Transverse colon (tissue), 4 donors: ENCODE results near the gene CDC42EP3. TPM values are rescaled to one million over a fixed set of nuclear protein-coding genes. Genes with fewer than 3 reads are reported as not detected.

Experiments used
- DNase-seq: peaks from one replicate; pipeline ENCODE4 v3.0.0-alpha.2; 2019
- H3K27ac ChIP-seq, 4 donors: fragments of 200-600 bp; sonication (generic); 2 replicates each; pipeline ENCODE4 v1.5.1; 2016 to 2018; ENCODE audit warnings: inconsistent platforms in 4 of 4
- H3K27me3 ChIP-seq: fragments of 200-600 bp; sonication (generic); 2 replicates; pipeline ENCODE4 v1.5.1; 2017; ENCODE audit warnings: inconsistent platforms
- H3K36me3 ChIP-seq, 4 donors: fragments of 200-600 bp; sonication (generic); 2 replicates each; pipeline ENCODE4 v1.5.1; 2017 to 2019; ENCODE audit warnings: inconsistent platforms in 4 of 4
- H3K4me1 ChIP-seq, 4 donors: fragments of 200-600 bp; sonication (generic); 2 replicates each; pipeline ENCODE4 v1.5.1; 2017 to 2020; ENCODE audit warnings: inconsistent platforms in 4 of 4
- H3K4me3 ChIP-seq, 4 donors: fragments of 200-600 bp; sonication (generic); 1 replicate in 1 of 4; 2 replicates in 3 of 4; pipeline versions ENCODE4 v1.5.1 to v1.6.1; 2017 to 2019; ENCODE audit warnings: inconsistent platforms in 4 of 4
- H3K9me3 ChIP-seq, 2 donors: fragments of 200-600 bp; sonication (generic); 2 replicates each; pipeline ENCODE4 v1.5.1; 2017 to 2019; ENCODE audit warnings: inconsistent platforms in 2 of 2
- CTCF ChIP-seq, 5 experiments: fragments of 200-600 bp in 3 of 5; fragments of 450-650 bp in 2 of 5; sonication (generic) in 3 of 5; IDR thresholded peaks; 1 replicate in 2 of 5; 2 replicates in 3 of 5; pipeline ENCODE4 v1.5.1; 2016 to 2017; ENCODE audit warnings: antibody characterized with exemption in 5 of 5, inconsistent platforms in 3 of 5, mild to moderate bottlenecking in 2 of 5, moderate library complexity in 1 of 5
- EP300 ChIP-seq: sonication (generic); formaldehyde crosslinking; IDR thresholded peaks from one replicate; pipeline ENCODE4 v1.6.1; 2017; ENCODE audit warnings: antibody characterized with exemption, low read depth
- POLR2A ChIP-seq: fragments of 450-650 bp; IDR thresholded peaks from one replicate; pipeline ENCODE4 v1.6.1; 2016; ENCODE audit warnings: antibody characterized with exemption, mild to moderate bottlenecking, moderate library complexity
- POLR2AphosphoS5 ChIP-seq, 3 donors: sonication (generic); formaldehyde crosslinking; IDR thresholded peaks; one replicate each; pipeline ENCODE4 v1.6.1; 2016; ENCODE audit warnings: antibody characterized with exemption in 3 of 3
- WGBS, 2 donors: methylation state at CpG; one replicate each; pipeline ENCODE4 v1.1.5; 2018; ENCODE audit warnings: low coverage in 1 of 2; 5-methylcytosine and 5-hydroxymethylcytosine counted together
- in situ Hi-C, 4 donors: fragments of 200-750 bp; cut with MboI; loops; one replicate each; pipeline versions ENCODE4 v1.15.0 to v1.15.1; 2017; ENCODE audit warnings: low sequenced_read_pairs in 3 of 4, low pct_ligation_motif_present in 1 of 4, low pct_unique_long_range_greater_than_20kb in 1 of 4
- intact Hi-C: fragments of 100-400 bp; cut with DNase I; formaldehyde crosslinking; loops from one replicate; pipeline ENCODE4 v1.15.1; 2023; ENCODE audit warnings: low total_unique reads
- total RNA-seq, 4 donors: library from RNA; depleted of rRNA; stranded (reverse); fragments of >200 nt; gene quantifications; one replicate each; pipeline ENCODE4 v1.1.0, GENCODE V29; 2016

Gene CDC42EP3
- total RNA-seq, 4 donors from 2014 or later: 20.6 to 104 (median 31.8) TPM

GRCh38 chr2:37619959-37620300 is 51.5 kb downstream of the CDC42EP3 start:
- in situ Hi-C loops (no loop called here), intact Hi-C loops (no loop called here)
- DNase-seq: no peak
- Histone ChIP-seq H3K27ac (no peak overlapping the region), H3K36me3 (no peaks in the 10 kb centered on the region), H3K4me3 (no peak overlapping the region), H3K27me3 (no peaks in the 10 kb centered on the region), H3K4me1 (peaks cover 4 to 33% (median 13%) of the 10 kb centered on the region in 4 donors), H3K9me3 (no peaks in the 10 kb centered on the region)
- no peak for TF ChIP-seq POLR2A
- TF ChIP-seq POLR2AphosphoS5 (IDR thresholded peaks at IDR 0.05): no peak
- TF ChIP-seq EP300: no peak
- TF ChIP-seq CTCF (IDR thresholded peaks at IDR 0.05): no peak

GRCh38 chr2:37619230-37619958 is 52.0 kb downstream of the CDC42EP3 start:
- Histone ChIP-seq H3K4me1 (peaks cover 6 to 30% (median 15%) of the 10 kb centered on the region in 4 donors), H3K9me3 (no peaks in the 10 kb centered on the region), H3K27ac (no peak overlapping the region), H3K36me3 (no peaks in the 10 kb centered on the region), H3K27me3 (no peaks in the 10 kb centered on the region), H3K4me3 (no peak overlapping the region)
- in situ Hi-C loops: no loop called here
- WGBS, 2 donors: 80 to 83% methylated on average over 7 of the region's 7 CpGs
- DNase-seq: no peak
- no peak for TF ChIP-seq POLR2AphosphoS5 (IDR thresholded peaks at IDR 0.05)
- no peak for TF ChIP-seq EP300
- TF ChIP-seq POLR2A: no peak
- no peak for TF ChIP-seq CTCF (IDR thresholded peaks at IDR 0.05)
- intact Hi-C loops: no loop called here

- Histone ChIP-seq H3K27ac (peak overlapping the region in 1 of 4 donors; percentile 54), H3K36me3 (no peaks in the 10 kb centered on the region), H3K4me1 (peaks cover 9 to 30% (median 15%) of the 10 kb centered on the region in 4 donors), H3K4me3 (no peak overlapping the region), H3K27me3 (no peaks in the 10 kb centered on the region), H3K9me3 (no peaks in the 10 kb centered on the region)
- intact Hi-C loops: no loop called here
- 80 to 100% methylated on average over 1 to 3 of the region's 3 CpGs for WGBS, 2 donors
- no peak for DNase-seq
- in situ Hi-C loops: no loop called here
- TF ChIP-seq POLR2AphosphoS5 (IDR thresholded peaks at IDR 0.05) (no peak), CTCF (IDR thresholded peaks at IDR 0.05) (no peak), POLR2A (no peak), EP300 (no peak)
Observed at GRCh38 chr2:37618326-37618725, 53.1 kb downstream of the CDC42EP3 start.

- TF ChIP-seq POLR2AphosphoS5 (IDR thresholded peaks at IDR 0.05) (no peak), CTCF (IDR thresholded peaks at IDR 0.05) (no peak), EP300 (no peak), POLR2A (no peak)
- Histone ChIP-seq H3K9me3 (no peaks in the 10 kb centered on the region), H3K4me3 (no peak overlapping the region), H3K27ac (peak overlapping the region; percentile 15 to 54 (median 26)), H3K36me3 (no peaks in the 10 kb centered on the region), H3K4me1 (peaks cover 9 to 30% (median 15%) of the 10 kb centered on the region in 4 donors), H3K27me3 (no peaks in the 10 kb centered on the region)
- 64 to 68% methylated on average over 10 to 14 of the region's 14 CpGs for WGBS, 2 donors
- in situ Hi-C loops (no loop called here), intact Hi-C loops (no loop called here)
- DNase-seq: no peak
Observed at GRCh38 chr2:37617119-37617892, 54.1 kb downstream of the CDC42EP3 start.
